ENCODE data around the gene WBP1. TPM values are rescaled to one million over a fixed set of nuclear protein-coding genes. Genes with fewer than 3 reads are reported as not detected.
A peak's percentile ranks its signal among the peaks of the same experiment; 100 is the strongest.

Gene WBP1
- total RNA-seq, 1 donor from 2014 or later = 31.1 TPM

DNA sequence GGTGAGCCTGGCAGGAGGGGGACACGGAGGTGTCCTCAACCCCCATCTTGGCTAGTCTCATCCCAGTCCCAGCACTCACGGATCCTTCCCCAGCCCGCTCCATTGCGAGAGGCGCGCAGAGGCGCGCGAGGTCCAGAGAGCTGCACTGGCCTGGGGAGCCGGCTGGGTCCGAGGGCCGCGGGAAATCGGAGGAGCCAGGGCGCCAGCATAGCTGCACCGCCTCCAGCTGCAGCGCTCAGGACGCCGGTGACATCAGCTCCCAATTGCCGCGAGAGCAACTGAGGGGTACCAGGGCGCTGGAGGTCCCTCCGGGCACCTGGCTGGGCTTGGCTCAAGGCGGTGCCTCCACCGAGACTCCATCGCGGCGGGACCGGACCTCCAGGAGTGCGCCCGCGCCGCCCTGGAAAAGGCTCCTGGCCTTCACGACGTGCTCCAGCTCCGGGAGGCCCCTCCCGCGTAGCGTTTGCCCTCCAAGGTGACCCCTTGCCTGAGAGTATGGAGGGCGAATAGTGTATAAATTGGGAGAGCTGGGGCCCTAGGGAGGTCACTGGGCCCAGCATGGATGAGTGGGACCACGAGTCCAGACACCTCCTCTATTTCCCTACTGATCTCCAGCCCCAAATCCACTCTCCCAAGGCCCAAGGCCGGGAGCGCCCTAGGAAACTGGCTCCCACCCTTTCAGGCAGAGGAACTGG, 22.0 kb upstream of the WBP1 start:
- FAIRE-seq = no peak
- TF ChIP-seq, protein P1, sequence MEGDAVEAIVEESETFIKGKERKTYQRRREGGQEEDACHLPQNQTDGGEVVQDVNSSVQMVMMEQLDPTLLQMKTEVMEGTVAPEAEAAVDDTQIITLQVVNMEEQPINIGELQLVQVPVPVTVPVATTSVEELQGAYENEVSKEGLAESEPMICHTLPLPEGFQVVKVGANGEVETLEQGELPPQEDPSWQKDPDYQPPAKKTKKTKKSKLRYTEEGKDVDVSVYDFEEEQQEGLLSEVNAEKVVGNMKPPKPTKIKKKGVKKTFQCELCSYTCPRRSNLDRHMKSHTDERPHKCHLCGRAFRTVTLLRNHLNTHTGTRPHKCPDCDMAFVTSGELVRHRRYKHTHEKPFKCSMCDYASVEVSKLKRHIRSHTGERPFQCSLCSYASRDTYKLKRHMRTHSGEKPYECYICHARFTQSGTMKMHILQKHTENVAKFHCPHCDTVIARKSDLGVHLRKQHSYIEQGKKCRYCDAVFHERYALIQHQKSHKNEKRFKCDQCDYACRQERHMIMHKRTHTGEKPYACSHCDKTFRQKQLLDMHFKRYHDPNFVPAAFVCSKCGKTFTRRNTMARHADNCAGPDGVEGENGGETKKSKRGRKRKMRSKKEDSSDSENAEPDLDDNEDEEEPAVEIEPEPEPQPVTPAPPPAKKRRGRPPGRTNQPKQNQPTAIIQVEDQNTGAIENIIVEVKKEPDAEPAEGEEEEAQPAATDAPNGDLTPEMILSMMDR (IDR thresholded peaks at IDR 0.05; ENCODE audit: insufficient read depth, low read length, severe bottlenecking) = no peak
- no peak for DNase-seq (ENCODE audit: low read depth)
- H3K36me3 ChIP-seq (ENCODE audit: control insufficient read depth, insufficient read depth, low read length) = peaks cover 12% of the 10 kb centered on the region
- no peak overlapping the region for H3K4me3 ChIP-seq (ENCODE audit: low read depth, low read length)
- no peaks in the 10 kb centered on the region for H3K27me3 ChIP-seq (ENCODE audit: control insufficient read depth, insufficient read depth, low read length)

DNA sequence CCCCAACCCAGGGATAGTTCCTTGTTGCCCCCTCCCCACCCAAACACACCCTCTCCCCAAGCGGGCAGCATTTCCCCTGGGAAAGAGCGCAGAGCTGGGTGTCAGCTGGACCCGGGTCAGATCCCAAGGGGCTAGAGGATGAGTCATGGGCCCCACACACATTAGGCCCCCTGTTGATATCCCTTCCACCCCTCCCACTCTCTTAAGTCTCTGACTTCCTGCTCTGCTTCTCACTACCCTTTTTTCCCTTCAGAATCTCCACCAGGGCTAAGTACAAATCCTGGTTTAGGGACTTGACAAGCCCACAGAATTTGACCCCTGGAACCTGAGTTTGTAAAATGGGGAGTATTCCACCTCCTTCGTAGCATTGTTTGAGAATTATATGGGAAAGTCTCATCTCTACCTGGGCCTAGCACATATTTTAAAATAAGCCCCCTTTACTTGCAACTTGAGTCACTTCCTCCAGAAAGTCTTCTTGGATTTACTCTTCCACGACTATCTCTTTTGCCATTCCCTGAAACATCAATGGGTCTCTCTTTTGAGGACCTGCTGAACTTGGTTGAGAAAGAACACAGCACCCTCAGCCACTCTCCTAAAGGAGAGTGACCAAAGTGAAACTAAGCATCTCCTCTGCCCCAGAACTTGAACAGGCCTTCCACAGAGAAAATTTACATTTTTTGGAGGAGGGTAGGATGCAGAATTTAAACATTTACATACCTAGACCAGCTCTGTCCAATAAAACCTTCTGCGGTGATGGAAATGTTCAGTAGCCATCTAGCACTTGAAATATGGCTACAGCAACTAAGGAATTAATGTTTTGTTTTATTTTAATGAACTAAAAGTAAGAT, 21.2 kb upstream of the WBP1 start:
- Histone ChIP-seq H3K27me3 (ENCODE audit: control insufficient read depth, insufficient read depth, low read length) (no peaks in the 10 kb centered on the region), H3K36me3 (ENCODE audit: control insufficient read depth, insufficient read depth, low read length) (peaks cover 7% of the 10 kb centered on the region), H3K4me3 (ENCODE audit: low read depth, low read length) (no peak overlapping the region)
- TF ChIP-seq, protein P1 (IDR thresholded peaks at IDR 0.05; ENCODE audit: insufficient read depth, low read length, severe bottlenecking) = no peak
- no peak for FAIRE-seq
- DNase-seq (ENCODE audit: low read depth) = no peak

DNA sequence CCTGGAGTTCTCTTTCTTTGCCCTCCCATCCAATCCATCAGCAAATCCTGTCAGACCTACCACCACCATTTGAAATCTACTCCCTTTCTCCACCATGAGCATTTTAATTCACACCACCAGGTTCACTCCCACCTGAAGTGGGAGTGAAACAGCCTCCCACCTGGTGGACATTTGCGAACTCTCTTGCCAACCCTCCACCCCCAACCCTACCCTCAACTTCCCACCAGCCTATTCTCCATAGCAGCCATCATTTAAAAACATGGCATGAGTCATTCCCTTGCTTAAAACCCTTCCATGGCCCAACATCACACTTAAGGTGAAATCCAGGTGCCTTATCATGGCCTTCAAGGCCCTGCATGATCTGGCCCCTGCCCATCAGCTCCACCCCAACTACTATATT, 20.0 kb upstream of the WBP1 start:
- Histone ChIP-seq H3K36me3 (ENCODE audit: control insufficient read depth, insufficient read depth, low read length) (peaks cover 2% of the 10 kb centered on the region), H3K4me3 (ENCODE audit: low read depth, low read length) (no peak overlapping the region), H3K27me3 (ENCODE audit: control insufficient read depth, insufficient read depth, low read length) (no peaks in the 10 kb centered on the region)
- FAIRE-seq (no peak), DNase-seq (ENCODE audit: low read depth) (no peak)
- TF ChIP-seq, protein P1 (IDR thresholded peaks at IDR 0.05; ENCODE audit: insufficient read depth, low read length, severe bottlenecking) = no peak

DNA sequence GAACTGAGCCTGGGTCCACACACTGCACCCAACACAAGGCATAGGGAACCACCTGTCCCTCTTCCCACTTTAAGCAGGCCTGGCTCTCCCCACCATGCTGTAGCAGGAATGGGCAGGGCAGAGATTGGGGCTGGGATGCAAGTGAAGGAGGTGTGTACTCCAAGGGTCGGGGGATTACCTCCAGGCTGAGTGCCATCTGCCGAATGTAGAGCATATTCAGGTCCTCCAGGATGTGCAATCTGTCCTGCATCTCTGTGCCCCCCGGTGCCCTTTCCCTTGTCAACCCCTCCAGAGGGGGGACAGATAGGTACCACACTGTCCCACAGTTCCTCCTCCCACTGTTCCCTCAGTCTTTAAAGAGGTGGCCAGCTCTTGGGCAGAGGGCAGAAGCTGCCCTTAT, 18.9 kb upstream of the WBP1 start:
- no peak for FAIRE-seq
- no peak for DNase-seq (ENCODE audit: low read depth)
- H3K4me3 ChIP-seq (ENCODE audit: low read depth, low read length) = no peak overlapping the region
- peaks cover 2% of the 10 kb centered on the region for H3K36me3 ChIP-seq (ENCODE audit: control insufficient read depth, insufficient read depth, low read length)
- no peaks in the 10 kb centered on the region for H3K27me3 ChIP-seq (ENCODE audit: control insufficient read depth, insufficient read depth, low read length)
- TF ChIP-seq, protein P1 (IDR thresholded peaks at IDR 0.05; ENCODE audit: insufficient read depth, low read length, severe bottlenecking) = no peak

DNA sequence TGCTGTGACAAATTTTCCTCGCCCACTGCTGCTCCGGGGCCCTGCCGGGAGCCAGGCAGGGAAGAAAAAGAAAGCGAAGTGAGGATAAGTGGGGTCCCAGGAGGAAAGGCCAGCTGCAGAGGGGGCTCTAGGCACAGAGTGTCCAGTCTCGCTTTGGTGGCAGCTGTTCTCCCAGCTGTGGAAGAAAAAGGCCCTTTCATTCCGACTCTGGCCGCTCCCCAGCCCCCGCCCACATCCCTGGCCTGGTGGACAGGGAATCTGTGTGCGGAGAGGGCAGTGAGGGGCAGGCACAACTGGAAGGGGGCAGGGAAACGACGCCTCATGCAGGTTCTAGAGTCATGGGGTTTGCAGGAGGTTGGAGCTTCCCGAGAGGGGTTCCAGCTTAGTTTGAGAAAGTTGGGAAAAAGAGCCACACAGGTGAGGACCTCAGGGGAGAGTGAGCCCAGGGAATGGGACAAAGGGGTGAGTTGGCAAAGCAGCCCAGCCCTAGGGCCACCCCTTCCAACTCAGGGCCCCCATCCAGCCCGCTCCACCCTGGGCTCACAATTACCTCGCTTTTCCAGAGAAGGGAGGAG, 18.3 kb upstream of the WBP1 start:
- H3K27me3 ChIP-seq (ENCODE audit: control insufficient read depth, insufficient read depth, low read length) = no peaks in the 10 kb centered on the region
- FAIRE-seq (no peak), DNase-seq (ENCODE audit: low read depth) (no peak)
- H3K4me3 ChIP-seq (ENCODE audit: low read depth, low read length) = peak overlapping the region; percentile 64
- H3K36me3 ChIP-seq (ENCODE audit: control insufficient read depth, insufficient read depth, low read length) = peaks cover 2% of the 10 kb centered on the region
- TF ChIP-seq, protein P1 (IDR thresholded peaks at IDR 0.05; ENCODE audit: insufficient read depth, low read length, severe bottlenecking) = no peak
